ENCODE measurements around the gene BMERB1.

DNA sequence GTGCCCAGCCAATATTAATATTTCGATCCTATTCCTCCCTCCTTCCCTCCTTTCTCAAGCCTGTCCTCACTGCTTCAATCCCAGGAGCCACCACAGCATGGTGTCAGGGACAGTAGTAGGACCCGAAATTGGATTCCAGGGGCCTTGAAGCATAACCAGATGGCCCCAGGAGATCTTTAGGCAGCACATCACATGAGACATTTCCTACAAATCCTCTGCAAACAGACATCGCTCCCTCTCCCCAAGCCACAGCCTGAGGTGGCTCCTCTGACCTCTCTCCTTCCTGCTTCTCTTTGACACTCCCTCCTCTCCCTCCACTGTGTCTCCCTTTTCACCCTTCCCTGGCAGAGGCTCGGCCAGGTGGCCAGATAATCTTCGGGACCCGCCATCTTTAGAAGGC lies 76.6 kb downstream of the BMERB1 start:
- TF ChIP-seq, protein P1, sequence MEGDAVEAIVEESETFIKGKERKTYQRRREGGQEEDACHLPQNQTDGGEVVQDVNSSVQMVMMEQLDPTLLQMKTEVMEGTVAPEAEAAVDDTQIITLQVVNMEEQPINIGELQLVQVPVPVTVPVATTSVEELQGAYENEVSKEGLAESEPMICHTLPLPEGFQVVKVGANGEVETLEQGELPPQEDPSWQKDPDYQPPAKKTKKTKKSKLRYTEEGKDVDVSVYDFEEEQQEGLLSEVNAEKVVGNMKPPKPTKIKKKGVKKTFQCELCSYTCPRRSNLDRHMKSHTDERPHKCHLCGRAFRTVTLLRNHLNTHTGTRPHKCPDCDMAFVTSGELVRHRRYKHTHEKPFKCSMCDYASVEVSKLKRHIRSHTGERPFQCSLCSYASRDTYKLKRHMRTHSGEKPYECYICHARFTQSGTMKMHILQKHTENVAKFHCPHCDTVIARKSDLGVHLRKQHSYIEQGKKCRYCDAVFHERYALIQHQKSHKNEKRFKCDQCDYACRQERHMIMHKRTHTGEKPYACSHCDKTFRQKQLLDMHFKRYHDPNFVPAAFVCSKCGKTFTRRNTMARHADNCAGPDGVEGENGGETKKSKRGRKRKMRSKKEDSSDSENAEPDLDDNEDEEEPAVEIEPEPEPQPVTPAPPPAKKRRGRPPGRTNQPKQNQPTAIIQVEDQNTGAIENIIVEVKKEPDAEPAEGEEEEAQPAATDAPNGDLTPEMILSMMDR (IDR thresholded peaks at IDR 0.05; ENCODE audit: insufficient read depth, low read depth, low read length), result no peak
- no peak for TF ChIP-seq EZH2 (IDR thresholded peaks at IDR 0.05; ENCODE audit: insufficient read depth, low read length)

Data from astrocyte (in vitro differentiated cells and primary cell).